ENCODE data around the gene ADAT2.

Gene ADAT2

GRCh38 chr6:143397227-143398222, 53.0 kb downstream of the ADAT2 start:
- DNase-seq (ENCODE audit: low read depth in 2 of 2): no peak

- DNase-seq (ENCODE audit: low read depth in 2 of 2): no peak
These were observed 53.8 kb downstream of the ADAT2 start for GRCh38 chr6:143396497-143397226.

GRCh38 chr6:143395699-143396098, 54.8 kb downstream of the ADAT2 start:
- no peak for DNase-seq (ENCODE audit: low read depth in 2 of 2)

- no peak for DNase-seq (ENCODE audit: low read depth in 2 of 2)
These were observed 56.1 kb downstream of the ADAT2 start for GRCh38 chr6:143394389-143394788.

GRCh38 chr6:143390278-143390677, 60.2 kb downstream of the ADAT2 start:
- DNase-seq (ENCODE audit: low read depth in 2 of 2): no peak

- no peak for DNase-seq (ENCODE audit: low read depth in 2 of 2)
These were observed 64.9 kb downstream of the ADAT2 start for GRCh38 chr6:143385636-143386035.

- DNase-seq (ENCODE audit: low read depth in 2 of 2): no peak
These were observed 73.6 kb downstream of the ADAT2 start for GRCh38 chr6:143376861-143377260.

GRCh38 chr6:143376375-143376774, 74.1 kb downstream of the ADAT2 start:
- no peak for DNase-seq (ENCODE audit: low read depth in 2 of 2)

GRCh38 chr6:143375022-143375585, 75.4 kb downstream of the ADAT2 start:
- no peak for DNase-seq (ENCODE audit: low read depth in 2 of 2)

GRCh38 chr6:143374014-143374413, 76.5 kb downstream of the ADAT2 start:
- no peak for DNase-seq (ENCODE audit: low read depth in 2 of 2)

Measured in stimulated activated CD4-positive, alpha-beta T cell treated with anti-CD3 and anti-CD28 coated beads, Interleukin-1b, Interleukin-23, amount 100 ng/mL, for 4 hours (primary cell).